ENCODE measurements around the gene BBS1. TPM values are rescaled to one million over a fixed set of nuclear protein-coding genes. Genes with fewer than 3 reads are reported as not detected.
A peak's percentile ranks its signal among the peaks of the same experiment; 100 is the strongest.
"Not testable (repeated sequence)": the region's sequence is repeated elsewhere in the genome, so short reads cannot be mapped to it uniquely, and the experiment has no call there.

The BBS1 gene
- 11.8 TPM for total RNA-seq

DNA sequence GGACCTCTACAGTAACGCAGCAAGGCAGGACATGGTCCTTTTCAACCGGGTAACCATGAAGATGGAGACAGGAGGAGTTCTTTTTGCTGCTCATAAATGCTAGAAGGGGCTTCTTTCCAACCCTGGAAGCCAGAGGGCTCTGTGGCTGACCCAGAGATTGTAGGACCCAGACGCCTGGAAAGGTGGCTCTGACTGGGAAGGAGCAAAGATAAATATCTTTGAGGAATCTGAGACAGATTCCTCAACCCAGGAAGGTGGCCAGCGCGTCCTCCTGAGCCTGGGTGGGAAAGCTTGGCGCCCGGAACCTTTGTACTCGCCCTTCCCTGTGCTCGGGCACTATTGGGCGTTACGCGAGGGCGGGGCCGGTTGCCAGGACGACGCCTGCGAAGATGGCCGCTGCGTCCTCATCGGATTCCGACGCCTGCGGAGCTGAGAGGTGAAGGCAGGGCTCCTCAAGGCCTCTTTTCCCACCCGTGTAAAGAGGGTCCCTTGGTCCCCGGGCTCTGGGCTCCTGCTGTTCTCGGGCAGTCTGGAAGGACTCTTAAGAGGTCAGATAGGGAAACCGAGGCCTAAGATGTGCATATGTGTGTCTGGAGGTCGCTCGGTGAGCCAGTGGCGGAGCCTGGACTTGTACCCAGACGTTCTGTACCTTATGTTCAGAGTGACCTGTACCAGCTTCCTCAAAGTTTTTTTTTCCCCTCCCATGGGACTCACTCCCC is at the start of gene BBS1:
Gene BBS1 (plus strand): TSS at position 365 of the 719 bp plus-strand sequence. CDS start 25 bp downstream, at position 390.
- peak; percentile 91 for ATAC-seq

DNA sequence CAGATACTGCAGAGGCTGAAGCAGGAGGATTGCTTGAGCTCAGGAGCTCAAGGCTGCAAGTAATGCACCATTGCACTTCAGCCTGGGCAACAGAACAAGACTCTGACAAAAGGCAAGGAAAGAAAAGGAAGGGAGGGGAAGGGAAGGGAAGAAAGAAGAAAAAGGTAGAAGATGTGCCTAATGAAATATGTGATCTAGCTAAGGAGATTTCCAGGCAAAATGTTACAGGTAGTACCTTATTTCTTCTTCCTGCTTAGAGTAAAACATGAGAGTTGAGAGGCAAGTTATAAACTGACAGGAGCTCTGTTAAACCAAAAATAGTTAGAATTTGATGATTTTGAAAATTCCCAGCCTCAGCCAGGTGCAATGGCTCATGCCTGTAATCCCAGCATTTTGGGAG is 48.4 kb upstream of the BBS1 start:
- ATAC-seq: no peak

DNA sequence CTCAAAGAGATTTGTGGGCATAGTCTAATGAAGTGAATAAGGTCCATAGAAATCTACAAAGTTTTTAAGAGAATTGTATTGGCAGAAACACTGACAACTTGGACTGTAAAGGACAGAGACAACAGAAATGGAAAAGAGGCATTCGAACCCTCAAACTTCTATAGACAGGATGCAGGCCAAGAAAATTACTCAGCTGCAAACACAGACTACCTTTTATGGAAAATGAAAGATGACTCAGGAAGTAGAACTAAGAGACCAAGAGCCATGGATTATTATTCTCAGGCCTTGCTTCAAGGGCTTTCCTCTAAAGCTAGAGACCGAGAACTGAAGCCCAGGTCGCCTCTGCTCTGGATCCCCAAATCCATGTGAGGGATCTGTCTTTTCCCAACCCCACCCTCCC is 47.5 kb upstream of the BBS1 start:
- ATAC-seq: no peak

DNA sequence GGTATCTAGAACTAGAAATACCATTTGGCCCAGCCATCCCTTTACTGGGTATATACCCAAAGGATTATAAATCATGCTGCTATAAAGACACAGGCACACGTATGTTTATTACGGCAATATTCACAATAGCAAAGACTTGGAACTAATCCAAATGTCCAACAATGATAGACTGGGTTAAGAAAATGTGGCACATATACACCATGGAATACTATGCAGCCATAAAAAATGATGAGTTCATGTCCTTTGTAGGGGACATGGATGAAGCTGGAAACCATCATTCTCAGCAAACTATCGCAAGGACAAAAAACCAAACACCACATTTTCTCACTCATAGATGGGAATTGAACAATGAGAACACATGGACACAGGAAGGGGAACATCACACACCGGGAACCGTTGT is 46.3 kb upstream of the BBS1 start:
- ATAC-seq: not testable (repeated sequence)

DNA sequence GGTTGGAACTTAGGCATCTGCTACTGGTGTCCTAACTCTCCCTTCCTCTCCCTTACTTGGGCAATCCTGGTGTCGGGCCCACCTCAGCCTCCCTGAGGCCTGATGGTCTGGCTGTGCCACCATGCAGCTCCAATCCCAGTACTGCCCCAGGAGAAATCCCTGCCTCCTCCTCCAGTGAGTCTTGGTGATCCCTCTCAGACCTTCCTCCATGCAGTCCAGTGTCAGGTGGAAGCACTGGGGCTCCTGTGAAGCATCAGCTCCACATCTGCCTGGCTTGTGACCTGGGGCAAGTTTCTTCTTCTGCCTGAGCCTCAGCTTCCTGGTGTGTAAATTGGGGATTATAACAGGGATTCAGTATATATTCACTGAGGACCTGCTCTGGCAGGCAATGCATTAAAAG is 45.5 kb upstream of the BBS1 start:
- no peak for ATAC-seq

DNA sequence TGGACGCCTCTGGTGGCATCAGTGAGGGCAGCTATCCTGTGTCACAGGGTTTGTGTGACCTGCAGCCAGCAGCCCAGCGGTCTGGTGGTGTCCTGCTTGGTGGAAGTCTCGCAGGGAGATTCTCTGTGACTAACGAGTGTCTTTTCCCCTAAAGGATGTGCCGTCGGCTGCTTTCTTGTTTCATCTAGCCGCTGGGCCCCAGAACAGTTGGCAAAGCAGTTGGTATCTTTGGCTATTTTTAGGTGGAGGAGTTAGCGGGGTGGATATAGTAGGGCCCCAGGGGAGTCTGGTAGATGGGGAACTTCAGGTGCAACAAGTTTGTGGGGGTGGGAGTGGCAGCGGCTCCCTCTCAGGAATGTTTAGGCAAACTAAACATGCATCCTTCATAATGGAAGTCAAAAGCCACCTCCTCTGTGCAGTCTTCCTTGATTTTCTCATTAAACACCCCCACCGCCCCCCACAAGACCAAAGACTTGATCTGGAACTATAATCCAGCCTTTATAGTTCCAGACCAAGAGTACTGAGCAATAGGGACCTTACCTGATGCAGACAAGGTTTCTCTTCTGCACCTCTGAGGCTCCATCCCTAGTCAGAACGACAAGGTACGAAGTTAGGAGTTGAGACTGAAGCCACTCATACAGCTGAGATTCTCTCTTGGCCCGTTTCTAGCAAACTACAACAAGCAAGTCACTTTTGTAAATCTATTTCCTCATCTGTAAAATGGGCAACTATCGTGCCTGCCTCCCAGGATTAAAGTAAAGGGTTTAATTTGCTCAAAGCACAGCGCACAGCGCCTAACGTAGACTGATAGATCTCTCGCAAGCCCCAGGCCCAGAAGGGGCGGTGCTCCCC is 44.8 kb upstream of the BBS1 start:
- ATAC-seq: no peak

DNA sequence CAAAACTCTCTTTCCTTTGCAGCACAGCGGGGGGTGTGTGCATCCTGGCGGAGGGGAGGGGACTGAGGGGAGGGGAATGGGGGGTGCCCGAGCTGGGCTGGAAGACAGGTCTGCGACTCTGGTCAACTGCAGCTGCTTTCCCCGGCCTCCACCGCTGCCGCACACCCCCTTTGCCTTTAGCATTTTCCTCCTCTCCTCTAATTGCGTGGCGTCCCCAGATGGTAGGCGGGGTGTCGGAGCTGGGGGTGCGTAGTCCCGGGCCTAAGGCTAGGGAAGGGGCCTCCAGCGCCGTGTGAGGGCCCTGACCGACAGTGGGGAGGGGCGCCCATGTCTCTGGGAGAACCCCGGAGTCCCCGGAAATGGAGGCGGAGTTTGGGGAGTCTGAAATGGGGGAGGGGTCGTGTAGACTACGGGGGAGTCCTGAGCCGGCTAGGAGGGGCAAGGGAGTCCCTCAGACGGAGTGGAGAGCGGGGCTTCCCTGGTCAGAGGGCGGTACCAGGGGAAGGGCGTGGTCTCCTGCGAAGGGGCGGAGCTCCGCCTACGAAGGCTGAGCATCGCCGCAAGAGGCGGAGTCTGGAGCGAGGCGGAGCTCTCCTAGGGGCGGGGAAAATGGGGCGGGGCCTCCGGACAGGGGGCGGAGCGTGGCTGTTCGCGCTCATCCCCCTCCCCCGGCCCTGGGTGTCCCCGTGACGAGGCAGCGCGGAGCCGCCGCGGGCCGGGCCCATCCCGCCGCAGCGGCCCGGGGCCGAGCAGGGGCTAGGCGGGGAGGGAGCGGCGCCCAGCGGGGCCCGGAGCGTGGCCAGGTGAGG is 44.0 kb upstream of the BBS1 start, which contains the start of gene PELI3:
Gene PELI3 (plus strand): TSS at position 681 of the 809 bp plus-strand sequence. CDS start 1,224 bp downstream, outside the sequence.
- ATAC-seq: peak; percentile 96

DNA sequence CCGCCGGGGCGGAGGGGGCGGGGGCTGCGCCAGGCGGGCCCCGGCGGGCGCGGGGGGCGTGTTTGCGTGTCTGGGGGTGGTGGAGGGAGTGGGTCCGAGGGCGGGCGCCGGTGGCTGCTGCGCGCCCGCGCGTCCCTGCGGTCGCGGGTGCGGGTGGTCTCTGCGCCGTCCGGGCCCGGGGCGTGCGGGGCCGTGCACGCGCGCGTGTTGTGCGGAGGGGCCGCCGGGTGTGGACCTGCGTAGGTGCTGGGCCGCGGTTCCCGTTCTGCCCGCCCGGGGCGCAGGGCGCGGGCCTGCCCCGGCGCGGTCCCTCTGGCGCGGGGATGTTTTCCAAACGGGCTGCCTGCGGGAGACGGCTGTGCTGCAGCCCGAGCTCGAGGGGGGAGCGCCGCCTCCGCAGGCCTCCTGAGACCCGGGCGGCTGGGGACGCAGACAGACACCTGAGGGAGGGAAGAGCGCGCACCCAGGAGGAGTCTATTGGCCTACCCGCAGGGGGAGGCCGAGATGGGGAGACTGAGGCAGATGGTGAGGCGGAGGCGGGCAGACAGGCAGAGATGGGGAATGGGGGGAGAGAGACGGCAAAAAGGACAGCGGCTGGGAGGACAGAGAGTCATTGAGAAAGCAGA is 43.3 kb upstream of the BBS1 start:
- peak; percentile 44 for ATAC-seq

DNA sequence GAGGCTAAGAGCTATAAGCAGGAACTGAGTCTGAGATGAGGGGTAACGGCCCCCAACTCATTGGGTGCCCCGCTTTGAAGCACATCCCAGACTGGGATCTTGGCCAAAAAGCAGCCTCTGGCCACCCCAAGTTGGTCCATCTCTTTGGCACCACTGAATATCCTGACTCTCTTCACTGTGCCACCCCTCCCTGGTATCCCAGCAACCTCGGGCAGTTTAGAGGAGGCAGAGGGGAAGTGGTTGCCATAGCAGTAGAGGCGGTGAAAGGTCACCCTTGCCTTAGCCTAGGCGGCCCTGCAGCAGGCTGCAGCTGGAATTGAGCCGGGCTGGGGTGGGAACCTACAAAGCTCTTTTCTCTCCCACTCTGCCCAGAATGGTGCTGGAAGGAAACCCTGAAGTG is 42.7 kb upstream of the BBS1 start:
- no peak for ATAC-seq

DNA sequence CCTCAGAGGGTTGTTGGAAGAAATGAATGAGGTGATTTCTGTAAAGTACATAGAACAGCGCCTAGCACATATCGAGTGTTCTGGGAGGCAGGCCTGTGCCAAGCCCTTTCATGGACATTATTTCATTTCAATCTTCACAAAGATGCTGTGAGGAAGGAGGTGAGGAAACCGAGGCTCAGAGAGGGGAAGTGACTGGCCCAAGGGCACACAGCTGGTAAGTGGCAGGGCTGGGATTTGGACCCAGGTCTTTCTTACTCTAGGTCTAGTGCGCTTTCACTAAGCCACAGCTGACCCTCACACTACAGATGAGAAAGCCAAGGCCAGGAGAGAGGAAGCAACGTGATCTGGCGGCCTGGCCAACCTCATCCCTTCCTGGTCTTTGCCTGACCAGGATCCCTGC is 41.7 kb upstream of the BBS1 start:
- no peak for ATAC-seq

DNA sequence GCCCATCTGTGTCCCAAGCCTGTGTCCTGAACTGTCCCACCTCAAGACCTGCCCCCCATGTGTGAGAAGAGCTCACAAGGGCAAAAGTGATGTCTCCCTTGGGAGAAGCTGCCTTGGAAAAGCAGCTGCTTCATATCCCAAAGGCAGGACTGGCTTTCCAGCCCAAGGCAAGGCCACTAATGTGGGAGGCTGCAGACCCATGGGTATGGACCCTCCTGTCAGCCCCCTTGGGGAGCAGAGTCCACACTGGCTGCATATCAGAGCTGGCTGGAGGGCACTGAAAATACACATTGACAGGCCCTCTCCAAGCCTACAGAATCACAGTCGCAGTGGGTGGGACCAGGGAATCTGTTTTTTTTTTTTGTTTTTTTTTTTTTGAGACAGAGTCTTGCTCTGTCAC is 41.0 kb upstream of the BBS1 start:
- no peak for ATAC-seq

DNA sequence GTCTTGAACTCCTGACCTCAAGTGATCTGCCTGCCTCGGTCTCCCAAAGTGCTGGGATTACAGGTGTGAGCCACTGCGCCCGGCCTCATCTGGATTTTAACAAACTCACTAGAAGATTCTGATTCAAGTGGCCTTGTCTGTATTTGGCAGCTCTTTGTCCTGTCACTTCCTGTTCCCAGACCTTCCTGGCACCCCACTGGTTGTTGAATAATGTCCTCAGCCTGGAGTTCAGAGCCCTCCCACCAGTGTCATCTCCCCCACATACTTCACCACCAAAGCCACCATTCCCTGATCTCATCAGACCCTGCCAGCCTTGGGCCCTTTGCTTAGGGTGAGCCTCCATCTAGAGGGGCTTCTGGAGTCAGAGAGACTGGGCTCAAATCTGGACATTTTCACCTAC is 40.4 kb upstream of the BBS1 start:
- ATAC-seq: no peak

DNA sequence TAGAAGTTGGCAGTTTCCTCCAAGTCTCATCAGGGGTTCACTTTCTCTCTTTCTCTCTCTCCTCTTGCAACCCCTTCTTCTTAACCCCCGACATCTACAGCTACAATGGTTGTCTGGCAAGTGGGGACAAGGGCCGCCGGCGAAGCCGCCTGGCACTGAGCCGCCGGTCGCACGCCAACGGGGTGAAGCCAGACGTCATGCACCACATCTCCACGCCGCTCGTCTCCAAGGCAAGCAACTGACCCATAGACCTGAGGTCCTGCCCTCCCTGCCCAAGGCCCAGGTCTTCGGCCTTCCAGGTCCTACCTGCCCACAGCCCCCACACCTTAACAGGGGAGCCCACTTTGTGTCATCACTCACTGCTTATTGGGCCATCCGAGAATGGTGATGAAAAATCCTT is 39.3 kb upstream of the BBS1 start:
- ATAC-seq: no peak

DNA sequence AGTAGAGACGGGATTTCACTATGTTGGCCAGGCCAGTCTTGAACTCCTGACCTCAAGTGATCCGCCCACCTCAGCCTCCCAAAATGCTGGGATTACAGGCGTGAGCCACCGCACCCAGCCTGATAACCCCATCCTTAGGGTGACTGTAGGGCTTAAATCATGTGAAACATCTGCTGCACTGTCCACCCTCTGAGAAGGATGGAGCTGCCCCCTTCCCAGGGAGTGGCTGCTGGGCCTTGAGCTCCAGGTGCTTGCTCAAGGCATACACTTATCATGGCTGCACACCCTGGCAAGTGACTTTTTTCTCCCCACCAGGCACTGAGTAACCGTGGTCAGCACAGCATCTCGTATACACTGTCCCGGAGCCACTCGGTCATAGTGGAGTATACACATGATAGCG is 38.4 kb upstream of the BBS1 start:
- ATAC-seq: no peak

DNA sequence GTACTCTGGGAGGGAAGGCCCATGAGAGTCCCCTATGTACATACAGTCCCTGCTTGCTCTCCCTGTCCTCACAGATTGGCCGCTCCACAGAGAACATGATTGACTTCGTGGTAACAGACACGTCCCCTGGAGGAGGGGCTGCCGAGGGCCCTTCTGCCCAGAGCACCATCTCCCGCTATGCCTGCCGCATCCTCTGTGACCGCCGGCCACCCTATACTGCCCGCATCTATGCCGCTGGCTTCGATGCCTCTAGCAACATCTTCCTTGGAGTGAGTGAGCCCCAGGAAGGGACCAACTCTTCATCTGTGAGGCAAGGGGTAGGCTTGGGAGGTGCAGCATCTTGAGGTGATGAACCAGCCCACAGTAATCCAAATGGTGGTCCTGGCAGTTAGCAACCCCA is 37.3 kb upstream of the BBS1 start:
- ATAC-seq: no peak

DNA sequence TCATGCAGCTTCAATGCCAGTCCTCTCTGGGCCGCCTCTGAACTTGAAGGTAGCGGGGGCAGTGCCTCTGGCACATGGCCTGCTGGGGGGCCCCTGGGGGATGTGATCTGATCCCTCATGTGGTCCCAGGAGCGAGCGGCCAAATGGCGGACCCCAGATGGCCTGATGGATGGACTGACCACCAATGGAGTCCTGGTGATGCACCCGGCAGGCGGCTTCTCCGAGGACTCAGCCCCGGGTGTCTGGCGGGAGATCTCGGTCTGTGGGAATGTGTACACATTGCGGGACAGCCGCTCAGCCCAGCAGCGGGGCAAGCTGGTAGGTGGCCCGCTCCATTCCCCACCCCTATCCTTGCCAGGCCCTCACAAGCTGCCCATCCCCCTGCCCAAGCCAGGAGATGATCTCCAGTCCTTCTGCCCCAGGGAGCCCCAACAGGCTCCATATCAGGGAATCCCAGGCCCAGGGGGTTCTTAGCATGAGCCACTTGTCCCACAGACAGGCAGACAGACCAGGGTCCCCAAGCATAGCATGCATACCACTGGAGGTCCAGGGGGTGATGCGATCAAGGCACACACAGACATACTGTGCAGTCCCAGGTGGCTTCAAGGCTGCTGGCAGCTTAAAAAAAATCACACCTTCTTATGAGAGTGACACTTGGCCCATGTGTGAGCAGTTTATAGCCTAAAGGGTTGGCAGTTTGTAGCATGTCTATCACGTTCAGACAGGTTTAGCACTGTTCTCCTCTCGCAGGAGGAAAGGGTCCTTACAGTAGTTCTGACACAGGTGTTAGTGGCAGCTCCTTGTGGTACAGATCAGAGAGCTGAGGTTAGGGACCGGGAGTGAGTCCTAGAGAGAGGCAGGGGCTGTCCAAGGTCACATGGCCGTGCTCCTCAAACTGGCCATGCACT is 36.6 kb upstream of the BBS1 start:
- peak; percentile 36 for ATAC-seq

DNA sequence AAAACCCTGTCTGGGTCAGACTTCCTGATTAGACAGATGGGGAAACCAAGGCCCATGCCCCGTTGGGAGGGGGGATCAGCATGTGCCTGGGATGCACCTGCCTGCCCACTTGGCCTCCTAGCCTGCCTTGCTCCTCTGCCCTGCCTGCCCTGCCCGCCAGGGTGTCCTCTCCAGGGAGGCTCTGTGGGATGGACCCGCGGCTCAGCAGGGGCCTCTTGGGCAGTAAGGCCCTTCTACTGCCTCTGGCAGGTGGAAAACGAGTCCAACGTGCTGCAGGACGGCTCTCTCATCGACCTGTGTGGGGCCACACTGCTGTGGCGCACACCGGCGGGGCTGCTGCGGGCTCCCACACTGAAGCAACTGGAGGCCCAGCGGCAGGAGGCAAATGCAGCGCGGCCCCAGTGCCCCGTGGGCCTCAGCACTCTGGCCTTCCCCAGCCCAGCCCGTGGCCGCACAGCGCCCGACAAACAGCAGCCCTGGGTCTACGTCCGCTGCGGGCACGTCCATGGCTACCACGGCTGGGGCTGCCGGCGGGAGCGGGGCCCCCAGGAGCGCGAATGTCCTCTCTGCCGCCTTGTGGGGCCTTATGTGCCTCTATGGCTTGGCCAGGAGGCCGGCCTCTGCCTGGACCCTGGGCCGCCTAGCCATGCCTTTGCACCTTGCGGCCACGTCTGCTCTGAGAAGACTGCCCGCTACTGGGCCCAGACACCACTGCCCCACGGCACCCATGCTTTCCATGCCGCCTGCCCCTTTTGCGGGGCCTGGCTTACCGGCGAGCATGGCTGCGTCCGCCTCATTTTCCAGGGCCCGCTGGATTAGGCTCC is 34.9 kb upstream of the BBS1 start:
- ATAC-seq: no peak

DNA sequence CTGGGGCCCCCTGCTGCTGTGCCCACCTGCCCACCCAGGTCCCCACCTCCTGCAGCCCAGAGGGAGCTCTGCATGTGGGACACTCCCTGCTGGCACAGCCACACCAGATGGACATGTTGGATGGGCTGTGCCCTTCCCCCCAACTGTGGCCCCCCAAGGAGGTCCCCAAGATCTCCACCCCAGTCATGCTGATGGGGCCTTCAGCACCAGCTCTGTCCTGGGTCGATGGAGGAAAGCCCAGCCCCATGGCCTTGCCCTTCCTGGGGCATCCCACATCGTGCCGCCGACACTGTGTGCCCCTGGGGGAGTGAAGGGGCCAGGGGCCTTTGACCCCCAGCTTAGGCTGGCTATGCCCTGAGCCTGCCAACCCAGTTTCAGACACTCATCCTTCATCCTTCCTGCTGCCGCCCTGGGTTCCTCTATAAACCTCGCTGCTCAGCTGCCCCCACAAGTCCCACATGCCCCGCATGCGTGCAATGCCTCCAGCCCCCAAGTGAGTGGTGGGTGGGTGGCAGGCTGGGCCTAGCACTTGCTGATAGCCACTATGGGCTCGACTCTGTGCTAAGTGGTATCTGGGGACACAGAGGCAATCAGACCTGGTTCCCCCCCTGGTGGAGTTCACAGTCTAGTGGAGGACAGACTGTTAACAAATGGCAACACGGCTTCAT is 34.1 kb upstream of the BBS1 start:
- ATAC-seq: no peak

DNA sequence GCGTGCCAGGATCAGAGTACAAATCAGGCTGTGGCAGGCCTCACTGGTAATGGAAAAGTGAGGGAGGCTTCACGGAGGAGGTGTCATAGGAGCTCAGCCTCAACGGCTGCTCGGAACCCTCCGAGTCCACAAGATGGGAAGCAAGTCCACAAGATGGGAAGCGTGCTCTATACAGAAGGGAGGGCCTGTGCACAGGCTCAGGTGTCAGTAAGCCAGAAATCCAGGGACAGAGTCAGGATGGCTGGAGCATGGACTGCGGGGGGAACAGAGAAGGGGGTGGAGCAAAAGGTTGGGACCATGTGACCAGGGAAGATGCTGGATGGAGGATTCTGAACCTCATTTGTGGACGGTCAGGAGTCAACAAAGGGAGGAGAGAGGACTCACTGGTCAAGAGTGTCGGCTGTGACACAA is 33.6 kb upstream of the BBS1 start:
- no peak for ATAC-seq
